Kidney epithelial cell (primary cell): Measurements from ENCODE around the gene ARFGAP1. TPM values are rescaled to one million over a fixed set of nuclear protein-coding genes. Genes with fewer than 3 reads are reported as not detected.

Experiments
- DNase-seq: peaks from one replicate; pipeline ENCODE4 v3.0.0-alpha.2; 2010; ENCODE audit warnings: low read depth
- H3K27me3 ChIP-seq: 2 replicates; pipeline ENCODE4 v1.6.0; 2011; ENCODE audit warnings: low read length; ENCODE audit not compliant: control insufficient read depth, insufficient read depth
- H3K36me3 ChIP-seq: 2 replicates; pipeline ENCODE4 v1.5.1; 2011; ENCODE audit warnings: low read length; ENCODE audit not compliant: control insufficient read depth, insufficient read depth
- H3K4me3 ChIP-seq: 2 replicates; pipeline ENCODE4 v1.5.1; 2011; ENCODE audit warnings: low read depth, mild to moderate bottlenecking, control low read depth, low read length
- CTCF ChIP-seq: IDR thresholded peaks from 2 replicates; pipeline ENCODE4 v1.5.1; 2011; ENCODE audit warnings: mild to moderate bottlenecking, moderate library complexity, low read length, control low read depth, inconsistent platforms; ENCODE audit not compliant: insufficient read depth, poor library complexity, severe bottlenecking
- total RNA-seq: library from RNA; depleted of rRNA; stranded (reverse); fragments of >200 nt; gene quantifications from 2 replicates; pipeline ENCODE4 v1.2.3, GENCODE V29; 2015

ARFGAP1 gene
- total RNA-seq, 1 donor from 2014 or later, result 109 TPM

GRCh38 chr20:63288581-63289251 lies 16.1 kb downstream of the ARFGAP1 start:
- Histone ChIP-seq H3K27me3 (peaks cover 4% of the 10 kb centered on the region), H3K4me3 (no peak overlapping the region), H3K36me3 (no peaks in the 10 kb centered on the region)
- DNase-seq, result no peak
- no peak for TF ChIP-seq CTCF

- Histone ChIP-seq H3K36me3 (no peaks in the 10 kb centered on the region), H3K4me3 (no peak overlapping the region), H3K27me3 (peaks cover 10% of the 10 kb centered on the region)
- no peak for DNase-seq
- no peak for TF ChIP-seq CTCF
These were observed 16.9 kb downstream of the ARFGAP1 start for GRCh38 chr20:63289311-63290135.

GRCh38 chr20:63290136-63290676 lies 17.6 kb downstream of the ARFGAP1 start:
- H3K36me3 ChIP-seq, result no peaks in the 10 kb centered on the region
- no peak overlapping the region for H3K4me3 ChIP-seq
- TF ChIP-seq CTCF, result no peak
- H3K27me3 ChIP-seq, result peaks cover 16% of the 10 kb centered on the region
- no peak for DNase-seq

GRCh38 chr20:63290677-63291472 lies 18.3 kb downstream of the ARFGAP1 start:
- Histone ChIP-seq H3K4me3 (no peak overlapping the region), H3K36me3 (no peaks in the 10 kb centered on the region), H3K27me3 (peaks cover 23% of the 10 kb centered on the region)
- peak; percentile 75 for TF ChIP-seq CTCF
- no peak for DNase-seq

GRCh38 chr20:63291811-63292210 lies 19.2 kb downstream of the ARFGAP1 start:
- DNase-seq, result no peak
- Histone ChIP-seq H3K27me3 (peaks cover 32% of the 10 kb centered on the region), H3K4me3 (no peak overlapping the region), H3K36me3 (no peaks in the 10 kb centered on the region)
- TF ChIP-seq CTCF, result no peak
